GM19023 (cell line): ENCODE data around the gene SKAP1.
"Not testable (repeated sequence)": the region's sequence is repeated elsewhere in the genome, so short reads cannot be mapped to it uniquely, and the experiment has no call there.

Experiments used
- ATAC-seq: cut with Tn5 transposase; IDR thresholded peaks from one replicate; pipeline ENCODE4 v1.9.1; 2021; ENCODE audit warnings: mild to moderate bottlenecking, moderate library complexity; ENCODE audit not compliant: unreplicated experiment

Gene SKAP1

DNA sequence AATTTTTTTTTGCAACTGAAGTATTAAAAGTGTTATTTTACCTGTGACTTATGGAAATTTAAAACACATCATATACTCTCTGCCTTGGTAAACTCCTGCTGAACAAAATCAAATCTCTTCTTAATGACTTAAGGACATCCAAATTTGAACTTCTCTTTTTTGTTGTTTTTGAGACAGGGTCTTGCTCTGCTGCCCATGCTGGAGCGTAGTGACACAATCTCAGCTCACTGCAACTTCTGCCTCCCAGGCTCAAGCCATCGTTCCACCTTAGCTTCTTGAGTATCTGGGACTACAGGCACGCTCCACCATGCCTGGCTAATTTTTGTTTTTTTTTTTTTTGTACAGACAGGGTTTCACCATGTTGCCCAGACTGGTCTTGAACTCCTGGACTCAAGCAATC is 56.1 kb downstream of the SKAP1 start:
- no peak for ATAC-seq

DNA sequence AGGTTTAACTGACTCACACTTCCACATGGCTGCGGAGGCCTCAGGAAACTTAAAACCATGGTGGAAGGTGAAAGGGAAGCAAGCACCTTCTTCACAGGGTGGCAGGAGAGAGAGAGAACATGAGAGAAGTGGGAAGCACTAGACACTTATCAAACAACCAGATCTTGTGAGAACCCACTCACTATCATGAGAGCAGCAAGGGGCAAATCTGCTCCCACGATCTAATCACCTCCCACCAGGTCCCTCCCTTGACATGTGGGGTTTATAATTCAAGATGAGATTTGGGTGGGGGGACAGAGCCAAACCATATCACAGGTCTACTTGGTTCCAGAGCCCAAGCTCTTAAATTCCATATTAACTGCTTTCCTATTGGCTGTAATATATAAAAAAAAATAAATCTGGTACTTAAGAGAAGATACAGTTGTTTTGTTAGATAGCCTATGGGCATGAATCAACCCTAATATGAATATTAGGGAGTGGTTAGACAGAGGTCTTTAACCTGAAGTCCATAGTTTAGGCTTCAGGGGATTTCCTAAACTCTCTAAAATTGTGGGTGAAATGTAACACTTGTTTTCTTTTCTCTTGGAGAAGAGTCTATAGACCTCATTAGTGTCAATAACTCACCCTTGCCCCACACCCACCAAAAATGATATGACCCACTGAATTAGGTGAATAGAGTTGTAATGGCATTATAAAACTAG is 56.7 kb downstream of the SKAP1 start:
- no peak for ATAC-seq

- ATAC-seq, result not testable (repeated sequence)
These were observed 61.0 kb downstream of the SKAP1 start for GRCh38 chr17:48368967-48369366.

DNA sequence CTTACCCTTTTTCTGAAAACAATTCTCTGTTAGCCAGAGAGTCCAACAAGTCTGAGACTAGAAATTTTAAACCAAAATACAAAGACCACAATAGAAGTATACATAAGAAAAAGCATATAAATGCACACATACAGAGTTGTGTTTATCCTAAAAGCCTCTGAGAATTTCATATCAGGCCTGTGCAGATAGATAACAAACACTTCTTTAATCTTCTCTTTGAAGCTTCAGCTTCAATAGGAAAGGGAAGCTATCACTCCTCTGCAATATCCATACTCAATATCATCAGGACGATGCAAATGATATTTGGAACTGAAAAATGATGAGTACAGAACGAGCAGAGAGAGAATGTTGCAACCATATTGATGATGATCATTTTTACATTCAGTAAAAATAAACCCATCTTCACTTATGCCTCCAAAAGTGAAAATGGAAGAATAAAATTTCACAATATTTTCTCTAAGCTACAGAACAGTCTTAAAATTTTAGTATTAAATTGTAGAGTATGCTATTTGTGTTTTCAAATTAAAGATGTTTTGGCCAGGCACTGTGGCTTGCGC is 61.6 kb downstream of the SKAP1 start:
- no peak for ATAC-seq

- no peak for ATAC-seq
These were observed 66.9 kb downstream of the SKAP1 start for GRCh38 chr17:48363161-48363560.

GRCh38 chr17:48360861-48361633 is 69.0 kb downstream of the SKAP1 start:
- not testable (repeated sequence) for ATAC-seq

- ATAC-seq, result no peak
These were observed 72.0 kb downstream of the SKAP1 start for GRCh38 chr17:48357779-48358602.

- ATAC-seq, result no peak
These were observed 73.1 kb downstream of the SKAP1 start for GRCh38 chr17:48356866-48357265.

GRCh38 chr17:48352630-48353029 is 77.4 kb downstream of the SKAP1 start:
- no peak for ATAC-seq

DNA sequence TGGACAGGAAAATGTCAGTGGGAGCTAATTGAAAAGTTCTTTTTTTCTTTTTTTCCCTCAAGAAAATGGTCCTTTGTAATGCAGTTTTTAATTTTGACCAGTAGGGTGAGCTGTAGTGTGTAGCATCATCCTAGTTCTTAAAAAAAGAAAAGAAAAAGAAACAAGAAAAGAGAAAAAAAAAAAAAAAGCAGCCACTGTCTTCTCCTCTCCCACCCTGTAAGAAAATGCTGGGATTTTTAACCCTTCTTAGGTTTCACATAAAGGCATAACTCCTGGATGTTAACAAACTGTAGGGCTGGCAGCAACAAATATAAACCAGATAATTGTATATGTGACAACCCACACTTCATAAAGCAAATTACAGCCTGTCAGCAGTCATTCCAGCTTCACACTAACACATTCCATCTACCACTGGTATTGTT is 78.1 kb downstream of the SKAP1 start:
- no peak for ATAC-seq

- no peak for ATAC-seq
These were observed 81.7 kb downstream of the SKAP1 start for GRCh38 chr17:48348352-48348751.

DNA sequence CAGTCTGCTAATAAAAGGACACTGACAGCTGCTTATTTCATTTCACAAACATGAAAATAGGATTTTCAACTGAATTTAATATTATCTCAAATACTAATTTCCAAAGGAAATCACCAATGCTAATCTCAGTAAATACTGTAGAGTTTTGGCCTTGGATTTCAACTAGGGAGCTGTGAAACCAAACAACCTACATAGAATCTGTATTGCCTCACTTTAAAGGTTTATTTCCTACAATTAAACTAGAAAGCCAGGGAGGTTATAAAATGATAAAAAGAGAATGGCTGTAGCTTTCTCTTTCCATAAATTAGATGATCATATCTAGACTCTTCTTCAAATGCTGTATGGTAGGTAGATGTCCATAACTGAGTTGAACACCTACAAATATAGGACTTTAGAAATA is 82.8 kb downstream of the SKAP1 start:
- ATAC-seq, result no peak

- no peak for ATAC-seq
These were observed 85.8 kb downstream of the SKAP1 start for GRCh38 chr17:48344251-48344650.

DNA sequence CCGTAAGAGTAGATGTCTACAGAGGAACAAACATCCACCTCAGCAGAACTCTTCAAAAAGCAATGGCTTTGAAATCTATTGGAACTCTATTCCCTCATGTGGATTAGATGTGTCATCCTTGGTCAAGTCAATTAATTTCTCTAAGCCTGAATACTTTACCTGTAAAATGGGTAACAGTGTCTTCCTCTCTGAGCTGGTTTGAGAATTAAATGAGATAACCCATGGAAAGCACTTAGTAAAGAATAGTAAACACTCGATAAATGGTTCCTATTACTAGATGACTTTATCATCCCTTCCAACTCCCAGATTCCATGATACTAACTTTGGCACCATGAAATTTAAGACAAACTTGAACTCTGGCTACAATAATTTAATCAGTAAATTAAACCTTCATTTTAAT is 89.1 kb downstream of the SKAP1 start:
- ATAC-seq, result no peak

DNA sequence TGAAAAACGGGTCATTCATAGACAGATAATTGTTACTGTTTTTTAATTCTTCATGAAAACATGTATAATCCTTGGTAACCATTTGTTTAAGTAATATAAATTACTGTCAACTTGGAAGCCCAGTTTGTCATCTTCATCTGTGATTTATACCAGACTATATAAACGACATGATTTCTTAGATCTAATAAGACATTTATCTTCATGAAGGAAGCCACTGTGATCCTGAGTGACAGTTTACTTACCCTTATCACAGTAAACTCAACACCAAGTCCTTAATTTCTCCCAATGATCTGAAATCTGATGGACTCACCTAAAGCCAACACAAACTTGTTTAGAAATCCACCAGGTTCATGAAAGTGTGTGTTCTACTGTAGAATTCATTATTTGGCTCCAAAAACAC is 91.3 kb downstream of the SKAP1 start:
- ATAC-seq, result no peak

- not testable (repeated sequence) for ATAC-seq
These were observed 92.1 kb downstream of the SKAP1 start for GRCh38 chr17:48337903-48338302.

- no peak for ATAC-seq
These were observed 93.0 kb downstream of the SKAP1 start for GRCh38 chr17:48336986-48337385.

DNA sequence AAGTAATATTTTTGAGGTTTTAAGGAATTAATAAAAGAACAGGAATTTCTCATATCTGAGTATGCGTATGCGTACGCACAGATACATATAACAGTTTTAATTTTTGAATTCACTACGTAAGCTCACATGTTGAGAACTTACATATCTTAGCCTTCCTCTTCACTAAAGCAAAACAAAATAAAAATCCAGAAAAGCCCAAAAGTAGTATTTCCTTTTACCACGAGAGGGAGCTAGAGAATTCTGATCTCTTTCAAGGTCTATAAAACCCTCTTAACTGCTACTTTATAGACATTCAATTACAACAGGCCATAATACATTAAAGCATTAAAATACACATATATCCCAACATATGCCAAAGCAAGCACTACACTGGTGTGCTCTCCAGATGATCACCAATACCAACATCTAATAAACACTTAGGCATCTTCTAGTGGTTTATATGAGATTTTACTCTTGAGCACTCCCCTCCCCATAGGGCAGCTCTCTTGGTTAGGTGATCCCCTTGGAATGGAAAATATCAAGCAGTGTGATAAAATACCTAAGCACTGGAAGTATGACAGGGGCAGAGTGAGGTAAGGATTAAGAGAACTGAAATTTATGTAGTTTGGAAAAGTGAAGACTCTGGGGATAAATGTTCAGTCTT is 94.0 kb downstream of the SKAP1 start:
- no peak for ATAC-seq

DNA sequence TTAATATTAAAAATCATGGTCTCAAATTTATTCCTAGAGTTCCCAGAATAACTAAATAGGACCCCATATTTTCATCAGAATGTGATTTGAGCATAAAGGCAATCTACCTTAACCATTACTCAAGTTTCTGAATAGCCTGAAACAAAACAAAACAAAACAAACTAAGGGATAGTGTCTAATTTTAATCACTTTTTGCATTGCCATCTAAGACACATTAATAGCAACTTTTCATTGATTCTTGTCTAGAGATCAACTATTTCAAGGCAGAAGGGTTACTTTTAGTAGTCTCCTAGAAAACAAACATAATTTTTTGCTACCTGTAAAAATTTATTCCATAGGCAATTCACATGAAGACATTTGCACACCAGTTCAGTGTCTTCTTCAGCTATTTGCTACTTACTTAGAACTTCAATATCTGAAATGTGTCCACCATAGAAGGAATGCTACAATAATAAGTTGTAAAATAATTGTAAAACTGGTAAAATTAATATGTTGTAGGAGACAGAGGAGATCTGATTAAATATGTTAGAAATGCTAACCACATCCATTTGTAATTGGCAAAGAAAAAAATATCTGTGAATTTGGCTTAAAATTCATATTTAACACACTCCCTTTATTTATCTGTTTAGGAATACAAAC is 94.7 kb downstream of the SKAP1 start:
- no peak for ATAC-seq

GRCh38 chr17:48333034-48333530 is 96.9 kb downstream of the SKAP1 start:
- ATAC-seq, result no peak
